H9 (cell line): ENCODE data around the gene R3HDM2. TPM values are rescaled to one million over a fixed set of nuclear protein-coding genes. Genes with fewer than 3 reads are reported as not detected.

Source experiments
- DNase-seq: peaks from one replicate; pipeline ENCODE4 v3.0.0-alpha.2; 2017
- H2AFZ ChIP-seq: one replicate; pipeline ENCODE4 v1.6.1; 2013; ENCODE audit warnings: mild to moderate bottlenecking, low read length, control low read depth, moderate library complexity
- H2AK5ac ChIP-seq: 2 replicates; pipeline ENCODE4 v1.6.1; 2013; ENCODE audit warnings: low read length, control low read depth, mixed read lengths; ENCODE audit not compliant: insufficient read length
- H2BK120ac ChIP-seq: one replicate; pipeline ENCODE4 v1.6.1; 2013; ENCODE audit warnings: low read depth, mild to moderate bottlenecking, low read length, control low read depth, inconsistent platforms; ENCODE audit not compliant: poor library complexity, severe bottlenecking
- H2BK12ac ChIP-seq: 2 replicates; pipeline ENCODE4 v1.6.1; 2013; ENCODE audit warnings: low read length, control low read depth, mixed read lengths, low read depth; ENCODE audit not compliant: insufficient read length
- H2BK15ac ChIP-seq: 2 replicates; pipeline ENCODE4 v1.6.1; 2013; ENCODE audit warnings: low read depth, low read length, control low read depth
- H2BK20ac ChIP-seq: one replicate; pipeline ENCODE4 v1.6.1; 2013; ENCODE audit warnings: low read depth, mild to moderate bottlenecking, low read length, control low read depth, inconsistent platforms; ENCODE audit not compliant: poor library complexity, severe bottlenecking
- H2BK5ac ChIP-seq: 2 replicates; pipeline ENCODE4 v1.6.1; 2013; ENCODE audit warnings: low read length, control low read depth, mixed read lengths; ENCODE audit not compliant: insufficient read length
- H3K14ac ChIP-seq: 2 replicates; pipeline ENCODE4 v1.6.1; 2013; ENCODE audit warnings: low read length, control low read depth; ENCODE audit not compliant: insufficient read depth
- H3K18ac ChIP-seq: 2 replicates; pipeline ENCODE4 v1.6.1; 2013; ENCODE audit warnings: low read depth, mild to moderate bottlenecking, mixed read lengths, low read length, control low read depth; ENCODE audit not compliant: insufficient read length
- H3K23ac ChIP-seq: 2 replicates; pipeline ENCODE4 v1.6.1; 2013; ENCODE audit warnings: low read length, control low read depth, mixed read lengths, low read depth; ENCODE audit not compliant: insufficient read length
- H3K23me2 ChIP-seq: 2 replicates; pipeline ENCODE4 v1.6.1; 2013; ENCODE audit warnings: low read depth, mild to moderate bottlenecking, mixed read lengths, low read length, control low read depth; ENCODE audit not compliant: insufficient read length, poor library complexity, severe bottlenecking
- H3K27ac ChIP-seq: 2 replicates; pipeline ENCODE4 v1.5.1; 2013; ENCODE audit warnings: low read length, control low read depth, mixed read lengths, low read depth; ENCODE audit not compliant: insufficient read length
- H3K27me3 ChIP-seq: 2 replicates; pipeline ENCODE4 v1.6.1; 2013; ENCODE audit warnings: low read length, control low read depth, inconsistent platforms; ENCODE audit not compliant: insufficient read depth
- H3K4ac ChIP-seq: 2 replicates; pipeline ENCODE4 v1.6.1; 2013; ENCODE audit warnings: low read depth, mild to moderate bottlenecking, control low read depth, inconsistent platforms, low read length, moderate library complexity
- H3K4me1 ChIP-seq: 2 replicates; pipeline ENCODE4 v1.6.1; 2013; ENCODE audit warnings: low read length, control low read depth, inconsistent platforms; ENCODE audit not compliant: insufficient read depth
- H3K4me2 ChIP-seq: 2 replicates; pipeline ENCODE4 v1.6.1; 2013; ENCODE audit warnings: low read length, control low read depth, mixed read lengths; ENCODE audit not compliant: insufficient read length, insufficient read depth
- H3K56ac ChIP-seq: 2 replicates; pipeline ENCODE4 v1.6.1; 2013; ENCODE audit warnings: low read depth, mild to moderate bottlenecking, mixed read lengths, low read length, control low read depth; ENCODE audit not compliant: insufficient read length
- H3K79me1 ChIP-seq: 2 replicates; pipeline ENCODE4 v1.6.1; 2013; ENCODE audit warnings: low read depth, mild to moderate bottlenecking, moderate library complexity, low read length, control low read depth, inconsistent platforms; ENCODE audit not compliant: insufficient read depth, poor library complexity, severe bottlenecking
- H3K79me2 ChIP-seq: 2 replicates; pipeline ENCODE4 v1.6.1; 2013; ENCODE audit warnings: low read length, control low read depth, inconsistent platforms; ENCODE audit not compliant: insufficient read depth
- H3K9ac ChIP-seq: 2 replicates; pipeline ENCODE4 v1.6.1; 2013; ENCODE audit warnings: low read length, control low read depth, mixed read lengths; ENCODE audit not compliant: insufficient read length; ENCODE audit errors: extremely low read depth
- H3K9me3 ChIP-seq: one replicate; pipeline ENCODE4 v1.6.1; 2013; ENCODE audit warnings: low read depth, low read length, inconsistent platforms; ENCODE audit not compliant: control insufficient read depth
- H3T11ph ChIP-seq: one replicate; pipeline ENCODE4 v1.6.1; 2013; ENCODE audit warnings: mild to moderate bottlenecking, low read length, control low read depth, inconsistent platforms
- H4K20me1 ChIP-seq: one replicate; pipeline ENCODE4 v1.6.1; 2013; ENCODE audit not compliant: control insufficient read depth, insufficient read length, insufficient read depth
- H4K5ac ChIP-seq: 2 replicates; pipeline ENCODE4 v1.6.1; 2013; ENCODE audit warnings: low read depth, mild to moderate bottlenecking, mixed read lengths, low read length, control low read depth; ENCODE audit not compliant: insufficient read length
- H4K8ac ChIP-seq: replicated peaks from 2 replicates; pipeline ENCODE4 v1.6.1; 2013; ENCODE audit warnings: low read length, control low read depth, mixed read lengths, low read depth; ENCODE audit not compliant: insufficient read length
- H4K91ac ChIP-seq: 2 replicates; pipeline ENCODE4 v1.6.1; 2013; ENCODE audit warnings: low read depth, mild to moderate bottlenecking, moderate library complexity, mixed read lengths, low read length, control low read depth; ENCODE audit not compliant: insufficient read length
- H3K27ac Mint-ChIP-seq, 3 experiments: 2 replicates in 2 of 3; 3 replicates in 1 of 3; pipeline ENCODE4 v1.8.0; 2020 to 2021; ENCODE audit warnings: mixed read lengths in 3 of 3, mild to moderate bottlenecking in 1 of 3, moderate library complexity in 1 of 3
- H3K27me3 Mint-ChIP-seq: 2 replicates; pipeline ENCODE4 v1.8.0; 2021; ENCODE audit warnings: low read depth, mild to moderate bottlenecking, moderate library complexity, mixed read lengths
- H3K36me3 Mint-ChIP-seq, 3 experiments: 2 replicates in 2 of 3; 3 replicates in 1 of 3; pipeline ENCODE4 v1.8.0; 2020 to 2021; ENCODE audit warnings: low read depth in 3 of 3, mixed read lengths in 3 of 3; ENCODE audit not compliant: insufficient read depth in 1 of 3
- H3K4me1 Mint-ChIP-seq, 2 experiments: 2 replicates each; pipeline ENCODE4 v1.8.0; 2020; ENCODE audit warnings: mixed read lengths in 2 of 2
- H3K4me3 Mint-ChIP-seq, 2 experiments: 2 replicates in 1 of 2; 3 replicates in 1 of 2; pipeline ENCODE4 v1.8.0; 2020 to 2021; ENCODE audit warnings: mild to moderate bottlenecking in 2 of 2, mixed read lengths in 2 of 2, moderate library complexity in 1 of 2
- H3K9me3 Mint-ChIP-seq, 2 experiments: 2 replicates in 1 of 2; 3 replicates in 1 of 2; pipeline ENCODE4 v1.8.0; 2020; ENCODE audit warnings: mild to moderate bottlenecking in 2 of 2, mixed read lengths in 2 of 2, moderate library complexity in 1 of 2
- WGBS: extraction: QIAGEN DNeasy Blood & Tissue Kit; methylation state at CpG from one replicate; pipeline ENCODE4 v1.1.7; 2013; ENCODE audit warnings: missing lambda C conversion rate, low lambda C conversion rate, mixed read lengths; ENCODE audit not compliant: insufficient read length; ENCODE audit errors: extremely low coverage; 5-methylcytosine and 5-hydroxymethylcytosine counted together
- total RNA-seq: library from RNA; stranded (reverse); gene quantifications from 2 replicates; pipeline ENCODE4 v1.2.1, GENCODE V29; 2021
- TF ChIP-seq, protein P1 (sequence below): fragments of 200-600 bp; sonication (generic); conservative IDR thresholded peaks from 3 replicates; pipeline ENCODE4 v1.8.0; 2021; ENCODE audit warnings: antibody characterized with exemption, mild to moderate bottlenecking

Gene R3HDM2
- total RNA-seq, 1 experiment from 2014 or later: 43.9 TPM

DNA sequence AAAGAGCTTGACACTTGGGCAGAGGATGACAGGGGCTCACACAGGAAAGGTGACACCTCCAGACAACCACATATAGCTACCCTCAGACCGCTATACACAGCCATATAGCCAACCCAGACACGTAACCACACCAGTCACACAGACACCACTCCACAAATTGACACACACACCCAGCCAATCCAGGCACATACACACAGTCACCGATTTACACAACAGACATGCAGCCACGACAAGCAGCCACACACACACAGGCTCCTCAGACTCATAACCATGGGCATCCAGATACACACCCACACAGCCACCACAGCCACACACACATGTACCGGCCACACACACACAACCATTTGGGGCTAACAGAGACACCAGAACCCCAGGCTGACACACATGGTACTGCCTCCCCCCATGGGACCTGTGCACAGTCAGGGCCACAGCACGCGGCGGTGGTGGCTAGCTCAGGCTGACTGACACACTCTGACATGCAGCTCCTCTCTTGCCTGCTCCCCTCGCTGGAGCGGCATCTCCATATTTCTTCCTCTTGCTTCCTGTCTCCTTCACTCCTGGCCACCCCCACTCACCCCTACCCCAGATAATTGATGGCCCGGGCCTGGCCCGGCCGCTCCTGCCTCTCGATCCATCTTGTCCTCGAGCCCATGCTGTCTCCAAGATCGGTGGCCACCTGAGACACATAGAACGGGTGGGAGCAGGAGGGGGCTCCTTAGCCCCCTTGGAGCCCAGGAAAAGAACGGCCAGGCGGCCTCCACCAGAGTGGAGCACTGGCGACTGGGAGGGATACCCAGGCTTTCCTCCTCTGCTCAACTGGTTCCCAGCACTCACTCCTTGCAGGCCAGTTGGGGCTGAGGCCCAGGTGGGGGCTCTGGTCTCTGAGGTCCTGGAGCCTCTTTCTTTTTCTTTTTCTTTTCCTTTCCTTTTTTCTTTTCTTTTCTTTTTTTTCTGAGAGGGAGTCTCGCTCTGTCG lies 207.4 kb downstream of the R3HDM2 start:
- no peak overlapping the region for H4K8ac ChIP-seq
- TF ChIP-seq, protein P1, sequence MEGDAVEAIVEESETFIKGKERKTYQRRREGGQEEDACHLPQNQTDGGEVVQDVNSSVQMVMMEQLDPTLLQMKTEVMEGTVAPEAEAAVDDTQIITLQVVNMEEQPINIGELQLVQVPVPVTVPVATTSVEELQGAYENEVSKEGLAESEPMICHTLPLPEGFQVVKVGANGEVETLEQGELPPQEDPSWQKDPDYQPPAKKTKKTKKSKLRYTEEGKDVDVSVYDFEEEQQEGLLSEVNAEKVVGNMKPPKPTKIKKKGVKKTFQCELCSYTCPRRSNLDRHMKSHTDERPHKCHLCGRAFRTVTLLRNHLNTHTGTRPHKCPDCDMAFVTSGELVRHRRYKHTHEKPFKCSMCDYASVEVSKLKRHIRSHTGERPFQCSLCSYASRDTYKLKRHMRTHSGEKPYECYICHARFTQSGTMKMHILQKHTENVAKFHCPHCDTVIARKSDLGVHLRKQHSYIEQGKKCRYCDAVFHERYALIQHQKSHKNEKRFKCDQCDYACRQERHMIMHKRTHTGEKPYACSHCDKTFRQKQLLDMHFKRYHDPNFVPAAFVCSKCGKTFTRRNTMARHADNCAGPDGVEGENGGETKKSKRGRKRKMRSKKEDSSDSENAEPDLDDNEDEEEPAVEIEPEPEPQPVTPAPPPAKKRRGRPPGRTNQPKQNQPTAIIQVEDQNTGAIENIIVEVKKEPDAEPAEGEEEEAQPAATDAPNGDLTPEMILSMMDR: no peak
- H3K27me3 ChIP-seq: peaks cover 64% of the 10 kb centered on the region
- H3K79me2 ChIP-seq: no peaks in the 10 kb centered on the region
- H4K91ac ChIP-seq: no peak overlapping the region
- no peak overlapping the region for H3K56ac ChIP-seq
- no peak overlapping the region for H3K4ac ChIP-seq
- H3K36me3 Mint-ChIP-seq: no peaks in the 10 kb centered on the region; a peak in 2 of 7 replicates
- H3K79me1 ChIP-seq: no peaks in the 10 kb centered on the region
- H3K23me2 ChIP-seq: peaks cover 18% of the 10 kb centered on the region
- no peak overlapping the region for H2BK5ac ChIP-seq
- no peak overlapping the region for H3K18ac ChIP-seq
- H3K27me3 Mint-ChIP-seq: peaks cover 95% of the 10 kb centered on the region
- H3K9me3 Mint-ChIP-seq: peaks cover 0 to 5% of the 10 kb centered on the region in 2 experiments; a peak in 3 of 5 replicates
- no peak overlapping the region for H3K27ac ChIP-seq
- no peak overlapping the region for H4K5ac ChIP-seq
- no peak overlapping the region for H3K23ac ChIP-seq
- no CpG with 5 or more reads among the region's 22 CpGs for WGBS
- H3K4me1 ChIP-seq: no peaks in the 10 kb centered on the region; the same call in 1 of the 2 replicates
- no peak overlapping the region for H2BK120ac ChIP-seq
- H2BK15ac ChIP-seq: no peak overlapping the region
- H3K27ac Mint-ChIP-seq: no peak overlapping the region
- peaks cover 59 to 70% of the 10 kb centered on the region in 2 experiments for H3K4me1 Mint-ChIP-seq
- H2AFZ ChIP-seq: no peak overlapping the region
- peak overlapping the region in 1 of 2 experiments; percentile 15; a peak in 3 of 5 replicates for H3K4me3 Mint-ChIP-seq
- no peak overlapping the region for H3K14ac ChIP-seq
- H4K20me1 ChIP-seq: no peaks in the 10 kb centered on the region
- no peak overlapping the region for H2BK12ac ChIP-seq
- H3T11ph ChIP-seq: no peak overlapping the region
- no peak for DNase-seq
- no peak overlapping the region for H2AK5ac ChIP-seq
- no peak overlapping the region for H3K4me2 ChIP-seq
- H3K9me3 ChIP-seq: no peaks in the 10 kb centered on the region
- H2BK20ac ChIP-seq: no peak overlapping the region
- H3K9ac ChIP-seq: no peak overlapping the region
